HG02884 (cell line): ENCODE measurements around the gene SPEN.

Experiments
- ATAC-seq: cut with Tn5 transposase; IDR thresholded peaks from one replicate; pipeline ENCODE4 v1.9.1; 2021; ENCODE audit warnings: mild to moderate bottlenecking, moderate library complexity; ENCODE audit not compliant: unreplicated experiment

Gene SPEN

GRCh38 chr1:15933684-15934083 lies 86.2 kb downstream of the SPEN start:
- ATAC-seq, result no peak

GRCh38 chr1:15934211-15935055 lies 86.9 kb downstream of the SPEN start:
- no peak for ATAC-seq

- no peak for ATAC-seq
Observed at GRCh38 chr1:15935056-15935950, 87.8 kb downstream of the SPEN start.

GRCh38 chr1:15936025-15936424 lies 88.5 kb downstream of the SPEN start:
- ATAC-seq, result no peak

GRCh38 chr1:15937146-15937545 lies 89.6 kb downstream of the SPEN start:
- no peak for ATAC-seq

GRCh38 chr1:15937706-15938168 lies 90.2 kb downstream of the SPEN start:
- no peak for ATAC-seq

- no peak for ATAC-seq
Observed at GRCh38 chr1:15938628-15939161, 91.2 kb downstream of the SPEN start.

GRCh38 chr1:15939181-15940109 lies 91.9 kb downstream of the SPEN start:
- ATAC-seq, result no peak

GRCh38 chr1:15940110-15941043 lies 92.9 kb downstream of the SPEN start:
- no peak for ATAC-seq

- ATAC-seq, result no peak
Observed at GRCh38 chr1:15941044-15941840, 93.7 kb downstream of the SPEN start.

GRCh38 chr1:15941899-15942660 lies 94.6 kb downstream of the SPEN start:
- no peak for ATAC-seq

- no peak for ATAC-seq
Observed at GRCh38 chr1:15942661-15943327, 95.3 kb downstream of the SPEN start.

GRCh38 chr1:15943328-15943991 lies 96.0 kb downstream of the SPEN start:
- no peak for ATAC-seq

GRCh38 chr1:15943992-15944307 lies 96.4 kb downstream of the SPEN start:
- ATAC-seq, result no peak

GRCh38 chr1:15944308-15945010 lies 97.0 kb downstream of the SPEN start:
- ATAC-seq, result no peak
